Dedifferentiated amniotic fluid mesenchymal stem cell (primary cell): Measurements from ENCODE around the gene CFH.
"Not testable (repeated sequence)": the region's sequence is repeated elsewhere in the genome, so short reads cannot be mapped to it uniquely, and the experiment has no call there.

Source experiments
- DNase-seq: peaks from one replicate; pipeline ENCODE4 v3.0.0-alpha.2; 2016; ENCODE audit errors: extremely low spot score

Gene CFH

GRCh38 chr1:196651637-196652215 is at the start of gene CFH:
TSS of gene CFH (plus strand) at chr1:196652043. CDS start at chr1:196652118, 75 bp downstream.
- peak; percentile 89 for DNase-seq

GRCh38 chr1:196603651-196604050 is 48.2 kb upstream of the CFH start:
- no peak for DNase-seq

- DNase-seq = no peak
These were observed 43.9 kb upstream of the CFH start for GRCh38 chr1:196607981-196608380.

- DNase-seq = peak; percentile 44
These were observed 43.2 kb upstream of the CFH start, which contains the start of gene KCNT2 for GRCh38 chr1:196608390-196609369. TSS of gene KCNT2 (minus strand) at chr1:196608440. CDS start at chr1:196608309, 131 bp downstream.

- DNase-seq = no peak
These were observed 42.5 kb upstream of the CFH start for GRCh38 chr1:196609370-196609737.

- DNase-seq = no peak
These were observed 40.0 kb upstream of the CFH start for GRCh38 chr1:196611873-196612272.

- no peak for DNase-seq
These were observed 32.1 kb upstream of the CFH start for GRCh38 chr1:196619721-196620120.

- no peak for DNase-seq
These were observed 28.8 kb upstream of the CFH start for GRCh38 chr1:196623079-196623478.

- DNase-seq = no peak
These were observed 23.0 kb upstream of the CFH start for GRCh38 chr1:196628838-196629237.

- DNase-seq = no peak
These were observed 14.2 kb upstream of the CFH start for GRCh38 chr1:196637606-196638005.

GRCh38 chr1:196638466-196638865 is 13.4 kb upstream of the CFH start:
- no peak for DNase-seq

GRCh38 chr1:196639291-196639690 is 12.6 kb upstream of the CFH start:
- DNase-seq = not testable (repeated sequence)

- DNase-seq = no peak
These were observed 10.9 kb upstream of the CFH start for GRCh38 chr1:196640976-196641375.

- no peak for DNase-seq
These were observed 1.9 kb upstream of the CFH start for GRCh38 chr1:196649990-196650389.

- no peak for DNase-seq
These were observed 1.4 kb upstream of the CFH start for GRCh38 chr1:196650403-196650802.

- DNase-seq = no peak
These were observed 764 bp upstream of the CFH start for GRCh38 chr1:196651079-196651478.

- DNase-seq = no peak
These were observed 2.4 kb downstream of the CFH start for GRCh38 chr1:196654271-196654670.

- DNase-seq = no peak
These were observed 3.2 kb downstream of the CFH start for GRCh38 chr1:196655071-196655470.

GRCh38 chr1:196655494-196655893 is 3.7 kb downstream of the CFH start:
- no peak for DNase-seq

- no peak for DNase-seq
These were observed 7.6 kb downstream of the CFH start for GRCh38 chr1:196659471-196659870.

GRCh38 chr1:196660272-196660671 is 8.4 kb downstream of the CFH start:
- no peak for DNase-seq

GRCh38 chr1:196660852-196661251 is 9.0 kb downstream of the CFH start:
- peak; percentile 49 for DNase-seq

- no peak for DNase-seq
These were observed 9.5 kb downstream of the CFH start for GRCh38 chr1:196661345-196661744.
